Urinary bladder (tissue), 4 donors: Measurements from ENCODE around the gene CD300H. TPM values are rescaled to one million over a fixed set of nuclear protein-coding genes. Genes with fewer than 3 reads are reported as not detected.

ENCODE experiments used
- DNase-seq: peaks from one replicate; pipeline ENCODE4 v3.0.0-alpha.2; 2015; ENCODE audit errors: extremely low spot score
- H3K27ac ChIP-seq: one replicate; pipeline ENCODE4 v1.5.1; 2013; ENCODE audit warnings: low read depth, mild to moderate bottlenecking, moderate library complexity
- H3K36me3 ChIP-seq: one replicate; pipeline ENCODE4 v1.6.1; 2013; ENCODE audit warnings: mild to moderate bottlenecking, moderate library complexity; ENCODE audit not compliant: insufficient read depth
- H3K4me1 ChIP-seq: one replicate; pipeline ENCODE4 v1.6.1; 2013; ENCODE audit warnings: mild to moderate bottlenecking, moderate library complexity; ENCODE audit not compliant: insufficient read depth
- H3K4me3 ChIP-seq: one replicate; pipeline ENCODE4 v1.5.1; 2013; ENCODE audit warnings: low read depth, low read length
- WGBS: extraction: QIAGEN DNeasy Blood & Tissue Kit; methylation state at CpG from one replicate; pipeline ENCODE4 v1.1.7; 2013; 5-methylcytosine and 5-hydroxymethylcytosine counted together
- polyA plus RNA-seq: library from polyadenylated mRNA; stranded (reverse); fragments of 200-250 nt; gene quantifications from one replicate; pipeline ENCODE4 v1.2.3, GENCODE V29; 2013
- total RNA-seq: library from RNA; depleted of rRNA; stranded (reverse); fragments of >200 nt; gene quantifications from one replicate; pipeline ENCODE4 v1.2.3, GENCODE V29; 2014
- donor health status: healthy with polysubstance abuse.
- donor health status: healthy.

CD300H gene
- total and polyA plus RNA-seq, 2 donors = 0.18 TPM; not detected in 1

DNA sequence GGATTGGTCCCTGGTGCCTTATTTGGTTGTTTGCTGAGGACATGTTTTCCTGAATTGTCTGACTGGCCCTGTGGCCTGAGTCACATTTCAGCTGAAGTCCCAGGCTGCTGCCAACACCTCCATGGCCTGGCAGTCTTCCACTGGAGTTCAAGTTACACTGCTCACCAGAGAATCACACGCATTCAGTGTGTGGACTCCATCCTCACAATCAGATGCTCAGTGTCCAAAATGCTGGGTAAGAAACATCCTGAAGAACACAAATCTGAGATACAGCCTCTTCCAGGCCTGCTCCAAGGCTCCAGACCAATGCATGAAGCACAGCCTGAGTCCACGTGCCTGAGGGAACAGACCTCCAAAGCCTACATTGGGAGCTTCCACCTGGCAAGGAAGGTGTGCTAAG is 55.3 kb downstream of the CD300H start:
- 77% methylated on average over 2 of the region's 2 CpGs for WGBS

More for the DNA sequence above, 55.3 kb downstream of the CD300H start:
- H3K4me1 ChIP-seq = no peaks in the 10 kb centered on the region
- no peaks in the 10 kb centered on the region for H3K36me3 ChIP-seq
- no peak overlapping the region for H3K27ac ChIP-seq
- H3K4me3 ChIP-seq = no peak overlapping the region
- no peak for DNase-seq

Other genes with a start within 250 kb of the CD300H start
- 0.32 TPM for gene KIF19, start 241.3 kb downstream of the CD300H start, total RNA-seq
- 1.4 TPM for gene KIF19, start 241.3 kb downstream of the CD300H start, polyA plus RNA-seq
- not detected for gene BTBD17, start 205.6 kb downstream of the CD300H start, total RNA-seq
- gene BTBD17, start 205.6 kb downstream of the CD300H start, polyA plus RNA-seq = not detected
- not detected for gene GPR142, start 200.0 kb downstream of the CD300H start, total RNA-seq
- gene GPR142, start 200.0 kb downstream of the CD300H start, polyA plus RNA-seq = 0.23 TPM
- 27.0 TPM for gene GPRC5C, start 135.4 kb downstream of the CD300H start, total RNA-seq
- gene GPRC5C, start 135.4 kb downstream of the CD300H start, polyA plus RNA-seq = 40.6 TPM
- 2.7 TPM for gene CD300A, start 100.9 kb downstream of the CD300H start, total RNA-seq
- gene CD300A, start 100.9 kb downstream of the CD300H start, polyA plus RNA-seq = 5.2 TPM
- not detected for gene CD300LB, start 36.0 kb downstream of the CD300H start, total RNA-seq
- 0.46 TPM for gene CD300LB, start 36.0 kb downstream of the CD300H start, polyA plus RNA-seq
- 0.69 TPM for gene CD300C, start 21.4 kb downstream of the CD300H start, total RNA-seq
- gene CD300C, start 21.4 kb downstream of the CD300H start, polyA plus RNA-seq = 2.3 TPM
- not detected for gene CD300LD, start 24.8 kb upstream of the CD300H start, total RNA-seq
- not detected for gene CD300LD, start 24.8 kb upstream of the CD300H start, polyA plus RNA-seq
- 0.42 TPM for gene CD300E, start 56.2 kb upstream of the CD300H start, total RNA-seq
- 2.1 TPM for gene CD300E, start 56.2 kb upstream of the CD300H start, polyA plus RNA-seq
- gene CD300LF, start 145.4 kb upstream of the CD300H start, total RNA-seq = 0.63 TPM
- gene CD300LF, start 145.4 kb upstream of the CD300H start, polyA plus RNA-seq = 1.3 TPM
- gene RAB37, start 169.7 kb upstream of the CD300H start, total RNA-seq = 3.2 TPM
- 6.7 TPM for gene RAB37, start 169.7 kb upstream of the CD300H start, polyA plus RNA-seq
- 8.5 TPM for gene NHERF1, start 181.1 kb upstream of the CD300H start, total RNA-seq
- gene NHERF1, start 181.1 kb upstream of the CD300H start, polyA plus RNA-seq = 16.7 TPM
- gene NAT9, start 208.8 kb upstream of the CD300H start, total RNA-seq = 20.7 TPM
- 33.3 TPM for gene NAT9, start 208.8 kb upstream of the CD300H start, polyA plus RNA-seq